ENCODE results near the gene GMDS. TPM values are rescaled to one million over a fixed set of nuclear protein-coding genes. Genes with fewer than 3 reads are reported as not detected.

The GMDS gene
- total RNA-seq, 2 experiments from 2014 or later, result 36.6 to 42.8 TPM

DNA sequence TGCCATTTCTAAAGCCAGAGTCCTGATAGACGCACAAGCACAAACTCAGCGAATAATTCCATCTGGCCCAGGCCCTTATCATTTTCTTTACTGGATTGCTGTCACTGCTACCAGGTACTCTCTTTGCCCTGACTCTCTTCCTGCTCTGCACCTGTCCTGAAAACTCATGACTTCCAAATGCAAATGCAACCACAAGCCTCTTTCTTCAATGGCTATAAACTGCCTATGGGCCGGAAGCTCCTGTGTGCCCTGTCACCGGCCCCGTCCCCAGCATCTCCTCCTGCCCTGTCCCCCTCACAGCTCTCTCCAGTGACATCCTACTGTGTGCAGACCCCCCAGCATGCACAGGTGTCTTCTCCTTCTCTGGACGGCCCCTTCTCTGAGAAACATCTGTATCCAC is 302.6 kb downstream of the GMDS start:
- H3K27me3 Mint-ChIP-seq, result no peaks in the 10 kb centered on the region
- ATAC-seq (no peak), DNase-seq (no peak)
- peaks cover 13% of the 10 kb centered on the region for H3K36me3 Mint-ChIP-seq (ENCODE audit: low read depth)
- intact Hi-C loops (cut with micrococcal nuclease), result no loop called here
- H3K27ac Mint-ChIP-seq, result no peak overlapping the region
- peaks cover 2% of the 10 kb centered on the region for H3K9me3 Mint-ChIP-seq
- no peak for TF ChIP-seq CTCF (IDR thresholded peaks at IDR 0.05)
- H3K4me3 Mint-ChIP-seq, result no peak overlapping the region
- ChIA-PET CTCF (no interaction called here), POLR2A (no interaction called here)
- H3K4me1 Mint-ChIP-seq (ENCODE audit: low read depth), result no peaks in the 10 kb centered on the region

- H3K4me1 Mint-ChIP-seq (ENCODE audit: low read depth), result no peaks in the 10 kb centered on the region
- ATAC-seq, result no peak
Measured at GRCh38 chr6:1941534-1941933, 303.9 kb downstream of the GMDS start.

GRCh38 chr6:1940381-1940780 is 305.0 kb downstream of the GMDS start:
- Mint-ChIP-seq H3K27ac (no peak overlapping the region), H3K4me1 (ENCODE audit: low read depth) (no peaks in the 10 kb centered on the region), H3K4me3 (no peak overlapping the region), H3K9me3 (peaks cover 9% of the 10 kb centered on the region), H3K27me3 (no peaks in the 10 kb centered on the region), H3K36me3 (ENCODE audit: low read depth) (peaks cover 28% of the 10 kb centered on the region)
- TF ChIP-seq CTCF (IDR thresholded peaks at IDR 0.05), result no peak
- DNase-seq (no peak), ATAC-seq (no peak)
- intact Hi-C loops (cut with micrococcal nuclease), result no loop called here
- POLR2A ChIA-PET, result no interaction called here
- CTCF ChIA-PET, result no interaction called here

More at GRCh38 chr6:1941534-1941933, 303.9 kb downstream of the GMDS start:
- Mint-ChIP-seq H3K9me3 (peaks cover 4% of the 10 kb centered on the region), H3K27me3 (no peaks in the 10 kb centered on the region), H3K27ac (no peak overlapping the region), H3K4me3 (no peak overlapping the region), H3K36me3 (ENCODE audit: low read depth) (peaks cover 19% of the 10 kb centered on the region)
- no peak for TF ChIP-seq CTCF (IDR thresholded peaks at IDR 0.05)
- intact Hi-C loops (cut with micrococcal nuclease), result no loop called here
- ChIA-PET CTCF (no interaction called here), POLR2A (no interaction called here)
- DNase-seq, result no peak

DNA sequence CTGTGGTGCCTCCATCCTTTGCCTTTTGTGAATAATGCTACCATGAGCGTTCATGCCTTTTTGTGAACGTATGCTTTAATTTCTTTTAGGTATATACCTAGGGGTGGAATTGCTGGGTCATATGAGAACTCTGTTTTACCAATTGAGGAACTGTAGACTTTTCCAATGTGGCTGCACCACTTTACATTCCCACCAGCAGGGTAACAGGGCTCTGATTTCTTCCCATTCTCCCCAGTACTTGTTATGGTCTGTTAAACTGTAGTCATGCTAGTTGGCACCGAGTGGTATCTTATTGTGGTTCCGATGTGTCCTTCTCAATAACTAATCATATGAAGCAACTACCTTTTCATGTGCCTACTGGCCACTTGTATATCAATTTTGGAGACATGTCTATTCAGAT is 312.1 kb downstream of the GMDS start:
- intact Hi-C loops (cut with micrococcal nuclease), result no loop called here
- no peak overlapping the region for H3K4me3 Mint-ChIP-seq
- CTCF ChIA-PET, result no interaction called here
- no peaks in the 10 kb centered on the region for H3K4me1 Mint-ChIP-seq (ENCODE audit: low read depth)
- H3K9me3 Mint-ChIP-seq, result peaks cover 15% of the 10 kb centered on the region
- no peaks in the 10 kb centered on the region for H3K27me3 Mint-ChIP-seq
- ATAC-seq, result no peak
- DNase-seq, result no peak
- POLR2A ChIA-PET, result no interaction called here
- TF ChIP-seq CTCF (IDR thresholded peaks at IDR 0.05), result no peak
- H3K36me3 Mint-ChIP-seq (ENCODE audit: low read depth), result peaks cover 30% of the 10 kb centered on the region
- H3K27ac Mint-ChIP-seq, result no peak overlapping the region

DNA sequence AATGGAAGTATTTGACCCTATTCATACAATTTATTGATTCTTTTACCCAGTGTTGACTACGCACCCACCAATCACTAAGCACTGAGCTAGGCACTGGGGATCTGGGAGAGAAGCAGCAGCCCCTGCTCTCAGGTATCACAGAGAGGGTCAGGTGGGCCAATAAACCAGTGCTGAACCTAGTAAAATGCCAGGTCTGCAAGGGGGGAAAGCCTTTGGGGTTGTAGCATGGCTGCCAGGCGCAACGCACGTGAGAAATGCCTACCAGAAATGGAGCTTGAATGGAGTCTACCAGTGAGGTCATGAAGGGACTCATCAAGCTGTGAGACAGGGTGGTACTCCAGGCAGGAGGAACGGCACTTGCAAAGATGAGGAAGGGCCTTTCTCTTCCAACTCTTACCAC is 313.6 kb downstream of the GMDS start:
- DNase-seq, result no peak
- Mint-ChIP-seq H3K9me3 (peaks cover 13% of the 10 kb centered on the region), H3K4me1 (ENCODE audit: low read depth) (no peaks in the 10 kb centered on the region), H3K4me3 (no peak overlapping the region), H3K36me3 (ENCODE audit: low read depth) (peaks cover 25% of the 10 kb centered on the region), H3K27me3 (no peaks in the 10 kb centered on the region), H3K27ac (no peak overlapping the region)
- TF ChIP-seq CTCF (IDR thresholded peaks at IDR 0.05), result no peak
- ATAC-seq, result no peak
- ChIA-PET POLR2A (interaction anchor here (0.7 kb wide), 1 partner anchor 15 kb away, joined by 3 read pairs; no protein-coding TSS in a partner anchor), CTCF (no interaction called here)
- intact Hi-C loops (cut with micrococcal nuclease), result no loop called here
